NCI-H187 treated with DMSO at 0.1 percent for 48 hours (cell line): ENCODE results near the gene GADD45G.

Experiments used
- DNase-seq: peaks from one replicate; lab custom pipeline; 2025; lab: John Stamatoyannopoulos, UW

GADD45G gene, protein sequence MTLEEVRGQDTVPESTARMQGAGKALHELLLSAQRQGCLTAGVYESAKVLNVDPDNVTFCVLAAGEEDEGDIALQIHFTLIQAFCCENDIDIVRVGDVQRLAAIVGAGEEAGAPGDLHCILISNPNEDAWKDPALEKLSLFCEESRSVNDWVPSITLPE

GRCh38 chr9:89604729-89605464, at the start of gene GADD45G:
TSS of gene GADD45G (plus strand) at chr9:89605012. CDS start at chr9:89605122, 110 bp downstream.
- DNase-seq = peak; percentile 65

DNA sequence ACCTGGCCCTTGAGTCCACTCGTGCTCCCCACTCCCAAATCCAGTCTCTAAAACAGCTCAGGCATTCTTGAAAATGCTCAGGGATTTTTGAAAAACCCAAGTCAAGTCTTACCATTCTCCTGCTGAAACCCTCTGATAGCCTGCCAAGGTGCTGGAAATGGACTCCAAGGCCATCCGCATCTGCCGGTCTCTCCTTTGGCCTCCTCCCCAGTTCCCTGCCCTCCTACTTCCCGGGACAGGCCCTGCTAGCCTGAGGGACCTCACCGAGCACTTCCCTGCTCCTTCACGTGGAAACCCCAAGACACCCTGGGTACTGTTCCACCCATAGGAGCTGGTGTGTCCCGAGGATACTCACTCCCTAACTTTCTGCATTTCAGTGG, 49.8 kb upstream of the GADD45G start:
- DNase-seq = no peak

- no peak for DNase-seq
Observed at GRCh38 chr9:89555451-89556375, 49.1 kb upstream of the GADD45G start.

DNA sequence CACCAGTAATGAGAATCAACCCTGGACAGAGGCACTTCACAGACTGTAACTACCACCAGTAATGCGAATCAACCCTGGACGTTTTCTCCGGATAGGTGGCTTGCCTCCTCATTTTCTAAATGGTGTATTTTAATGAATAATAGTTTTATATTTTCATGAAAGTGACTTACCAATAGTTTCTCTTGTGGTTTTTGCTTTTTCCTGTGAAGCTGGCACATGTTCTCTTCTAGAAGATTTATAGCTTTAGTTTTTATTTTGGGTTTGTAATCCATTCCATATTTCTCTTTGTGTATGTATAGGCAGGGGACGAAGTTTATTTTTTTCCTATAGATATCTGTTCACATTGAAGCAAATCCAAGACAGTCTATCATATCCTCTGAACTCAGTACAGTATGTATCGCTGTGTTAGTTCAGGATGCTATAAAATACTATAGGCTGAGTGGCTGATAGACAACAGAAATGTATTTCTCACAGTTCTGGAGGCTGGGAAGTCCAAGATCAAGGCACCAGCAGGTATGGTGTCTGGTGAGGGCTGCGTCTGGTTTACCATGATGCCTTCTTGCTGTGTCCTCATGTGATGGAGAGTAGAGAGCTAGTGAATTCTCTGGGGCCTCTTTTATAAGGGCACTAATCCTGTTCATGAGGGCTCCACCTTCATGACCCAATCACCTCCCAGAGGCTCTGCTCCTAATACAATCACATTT, 46.5 kb upstream of the GADD45G start:
- DNase-seq = no peak

DNA sequence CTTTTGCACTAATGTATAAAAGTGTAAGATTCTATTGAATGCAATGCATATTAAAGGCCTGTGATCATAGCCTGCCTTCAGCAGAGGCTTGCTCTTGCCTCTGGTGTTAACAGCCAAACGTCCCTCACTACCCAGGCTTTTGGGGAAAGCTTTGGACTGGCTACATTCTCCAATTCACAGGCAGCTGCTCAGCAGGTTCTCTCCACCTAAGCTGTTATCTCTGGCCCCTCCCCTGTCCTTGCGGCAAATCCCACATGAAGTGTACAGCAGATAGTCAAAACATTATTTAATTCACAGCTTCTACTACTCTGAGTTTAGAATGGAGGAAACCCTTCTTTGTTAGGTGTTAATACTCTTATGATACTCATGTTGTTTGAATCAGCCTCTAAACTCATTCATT, 45.9 kb upstream of the GADD45G start:
- DNase-seq = no peak

GRCh38 chr9:89562186-89562814, 42.5 kb upstream of the GADD45G start:
- DNase-seq = no peak

DNA sequence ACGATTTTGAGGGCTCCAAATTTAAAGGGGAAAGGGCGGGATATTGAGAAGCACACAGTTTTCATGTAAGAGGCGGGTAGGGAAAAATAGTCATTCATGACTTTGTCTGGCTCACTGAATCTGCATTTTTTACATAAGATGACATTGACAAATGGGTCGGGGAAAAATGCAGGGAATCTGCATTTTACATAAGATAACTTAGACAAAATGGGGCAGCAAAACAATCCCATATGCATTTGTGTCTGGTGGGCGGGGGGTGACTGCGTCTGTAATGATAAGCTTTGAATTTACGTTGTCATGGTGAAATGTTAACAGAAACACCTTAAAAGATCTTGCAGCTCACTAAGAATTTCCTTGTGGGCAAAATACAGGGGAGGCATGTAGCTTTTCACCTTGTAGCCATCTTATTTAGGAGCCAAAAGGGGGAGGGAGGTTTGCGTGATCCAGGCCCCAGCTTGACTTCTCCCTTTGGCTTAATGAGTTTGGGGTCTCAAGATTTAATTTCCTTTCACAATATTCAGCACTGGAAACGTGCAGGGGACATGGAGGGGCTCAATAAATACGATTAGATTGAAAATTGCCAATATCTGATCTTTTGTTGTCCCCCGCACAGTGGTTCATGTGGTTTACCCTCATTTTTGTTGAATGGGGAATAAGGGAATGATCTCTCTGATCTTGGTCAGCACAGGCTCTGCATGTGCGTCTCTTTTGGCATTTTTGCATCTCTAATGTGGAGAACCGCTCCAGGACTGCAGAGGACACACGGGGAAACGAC, 41.1 kb upstream of the GADD45G start:
- no peak for DNase-seq

GRCh38 chr9:89564346-89564878, 40.4 kb upstream of the GADD45G start:
- DNase-seq = no peak

GRCh38 chr9:89567649-89568048, 37.2 kb upstream of the GADD45G start:
- DNase-seq = no peak

GRCh38 chr9:89574309-89574708, 30.5 kb upstream of the GADD45G start:
- DNase-seq = no peak

DNA sequence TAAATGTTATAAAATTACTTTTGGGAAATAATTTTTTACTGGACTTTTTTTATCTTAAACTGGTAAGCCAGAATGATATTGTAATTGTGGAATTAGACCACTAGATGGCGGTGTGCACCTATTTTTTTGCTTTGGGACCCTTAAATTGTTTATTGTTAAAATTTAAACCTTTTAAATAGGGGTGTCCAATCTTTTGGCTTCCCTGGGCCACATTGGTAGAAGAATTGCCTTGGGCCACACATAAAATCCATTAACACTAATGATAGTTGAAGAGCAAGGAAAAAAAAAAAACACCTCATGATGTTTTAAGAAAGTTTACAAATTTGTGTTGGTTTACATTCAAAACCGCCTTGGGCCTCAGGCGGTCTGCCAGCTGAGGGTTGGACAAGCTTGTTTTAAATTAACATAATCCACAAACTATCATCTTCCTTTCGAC, 28.4 kb upstream of the GADD45G start:
- no peak for DNase-seq

GRCh38 chr9:89577363-89577762, 27.4 kb upstream of the GADD45G start:
- no peak for DNase-seq

- DNase-seq = no peak
Observed at GRCh38 chr9:89579741-89580385, 24.9 kb upstream of the GADD45G start.

DNA sequence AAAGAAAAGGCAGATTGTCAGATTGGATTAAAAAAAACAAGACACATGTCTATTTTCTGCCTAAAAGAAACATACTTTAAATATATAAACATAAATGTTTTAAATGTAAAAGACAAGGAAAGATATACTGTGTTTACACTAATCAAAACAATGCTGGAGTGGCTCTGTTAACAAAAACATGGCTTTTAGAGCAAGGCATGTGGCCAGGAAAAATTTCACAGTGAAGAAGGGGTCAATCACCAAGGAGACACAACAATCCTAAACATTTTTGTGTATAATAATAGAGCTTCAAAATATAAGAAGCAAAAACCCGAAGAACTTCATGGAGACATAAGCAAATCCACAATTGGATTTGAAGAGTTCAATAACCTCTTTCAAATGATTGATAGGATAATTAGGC, 18.5 kb upstream of the GADD45G start:
- no peak for DNase-seq

- DNase-seq = no peak
Observed at GRCh38 chr9:89588271-89588879, 16.4 kb upstream of the GADD45G start.

DNA sequence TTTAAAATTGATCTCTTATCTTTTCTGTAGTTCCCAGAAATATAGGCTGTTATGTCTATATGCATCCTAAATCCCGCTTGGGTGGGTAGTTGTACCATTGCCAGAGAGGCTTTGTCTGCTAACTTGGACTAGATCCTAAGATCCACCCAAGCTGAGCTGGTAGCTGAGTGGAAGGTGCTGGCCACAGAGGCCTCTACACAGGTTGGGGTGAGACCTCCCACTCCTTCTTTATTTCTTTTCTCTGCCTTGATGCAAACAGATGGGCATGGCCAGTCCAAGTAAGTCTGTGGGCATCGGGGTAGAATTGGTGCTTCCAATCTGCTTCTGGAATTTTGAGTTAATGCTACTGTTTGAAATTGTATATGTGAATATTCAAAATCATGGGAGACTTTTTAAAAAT, 14.4 kb upstream of the GADD45G start:
- DNase-seq = no peak

GRCh38 chr9:89591274-89592212, 13.3 kb upstream of the GADD45G start:
- no peak for DNase-seq

DNA sequence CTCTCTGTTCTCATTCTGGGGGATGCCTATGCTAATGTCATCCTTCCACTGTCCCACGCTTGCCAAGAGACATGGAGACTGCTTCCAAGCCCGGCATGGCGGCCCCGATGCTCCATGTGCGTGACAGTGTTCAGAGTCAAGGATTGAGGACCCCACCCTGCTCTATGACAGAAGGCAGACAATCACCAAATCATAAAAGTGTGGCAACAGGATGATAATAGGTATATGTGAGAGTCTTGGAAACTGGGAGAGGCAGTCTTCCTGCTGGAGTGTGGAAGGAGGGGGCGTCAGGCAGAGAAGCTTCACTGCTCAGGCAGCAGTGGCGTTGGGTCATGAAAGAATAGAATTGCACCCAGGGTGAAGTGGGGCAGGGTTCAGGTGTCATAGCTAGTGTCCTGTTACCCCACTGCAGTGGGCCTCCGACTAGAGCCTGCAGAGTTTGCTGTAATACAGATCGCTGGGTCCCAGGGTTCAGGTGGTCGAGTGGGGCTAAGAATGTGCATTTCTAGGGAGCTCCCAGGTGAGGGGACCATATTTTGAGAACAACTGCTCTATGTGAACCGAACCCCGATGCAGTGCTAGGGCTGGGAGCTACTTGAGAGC, 12.5 kb upstream of the GADD45G start:
- no peak for DNase-seq
